ENCODE results near the gene IVD. TPM values are rescaled to one million over a fixed set of nuclear protein-coding genes. Genes with fewer than 3 reads are reported as not detected.

IVD gene
- total and polyA plus RNA-seq, 4 donors, result 40.3 to 156 (median 94.4) TPM

GRCh38 chr15:40435023-40435709 lies 29.6 kb downstream of the IVD start:
- H3K27ac ChIP-seq (ENCODE audit: low read depth in 1 of 2, low read length in 2 of 2), result no peak overlapping the region
- DNase-seq (ENCODE audit: low spot score), result no peak
- no peak for TF ChIP-seq MAX (IDR thresholded peaks at IDR 0.05)
- H3K9me3 ChIP-seq (ENCODE audit: control insufficient read depth in 4 of 4, low read length in 3 of 4), result no peaks in the 10 kb centered on the region
- no peak overlapping the region for H3K9ac ChIP-seq (ENCODE audit: low read depth in 1 of 2, low read length in 2 of 2)
- H3K4me1 ChIP-seq (ENCODE audit: control insufficient read depth in 4 of 4, insufficient read depth in 4 of 4, low read length in 3 of 4), result peaks cover 10 to 22% (median 17%) of the 10 kb centered on the region in 4 donors
- WGBS, result 61% methylated on average over 20 of the region's 20 CpGs
- no peaks in the 10 kb centered on the region for H3K36me3 ChIP-seq (ENCODE audit: control insufficient read depth in 4 of 4, insufficient read depth in 3 of 4, low read depth in 1 of 4, low read length in 3 of 4)
- no peak overlapping the region for H3K4me3 ChIP-seq (ENCODE audit: low read depth in 1 of 3, low read length in 3 of 3)
- peaks cover 0 to 6% (median 0%) of the 10 kb centered on the region in 4 donors for H3K27me3 ChIP-seq (ENCODE audit: control insufficient read depth in 4 of 4, insufficient read depth in 4 of 4, low read length in 3 of 4)

- Histone ChIP-seq H3K36me3 (ENCODE audit: control insufficient read depth in 4 of 4, insufficient read depth in 3 of 4, low read depth in 1 of 4, low read length in 3 of 4) (no peaks in the 10 kb centered on the region), H3K4me3 (ENCODE audit: low read depth in 1 of 3, low read length in 3 of 3) (peak overlapping the region in 1 of 3 donors; percentile 12), H3K4me1 (ENCODE audit: control insufficient read depth in 4 of 4, insufficient read depth in 4 of 4, low read length in 3 of 4) (peaks cover 10 to 25% (median 19%) of the 10 kb centered on the region in 4 donors), H3K27me3 (ENCODE audit: control insufficient read depth in 4 of 4, insufficient read depth in 4 of 4, low read length in 3 of 4) (peaks cover 0 to 6% (median 0%) of the 10 kb centered on the region in 4 donors), H3K9me3 (ENCODE audit: control insufficient read depth in 4 of 4, low read length in 3 of 4) (no peaks in the 10 kb centered on the region), H3K27ac (ENCODE audit: low read depth in 1 of 2, low read length in 2 of 2) (no peak overlapping the region), H3K9ac (ENCODE audit: low read depth in 1 of 2, low read length in 2 of 2) (no peak overlapping the region)
- WGBS, result 23% methylated on average over 15 of the region's 15 CpGs
- no peak for TF ChIP-seq HNF4G (IDR thresholded peaks at IDR 0.05)
- no peak for TF ChIP-seq NR2F2 (IDR thresholded peaks at IDR 0.05)
- TF ChIP-seq ZBTB33 (IDR thresholded peaks at IDR 0.05), result no peak
- no peak for TF ChIP-seq HNF4A (conservative IDR thresholded peaks at IDR 0.05)
- no peak for TF ChIP-seq EGR1 (IDR thresholded peaks at IDR 0.05; ENCODE audit: low read depth in 2 of 2)
- TF ChIP-seq RAD21 (IDR thresholded peaks at IDR 0.05), result no peak
- TF ChIP-seq ATF3 (IDR thresholded peaks at IDR 0.05), result no peak
- no peak for TF ChIP-seq FOXA1 (IDR thresholded peaks at IDR 0.05)
- no peak for TF ChIP-seq FOXA2 (IDR thresholded peaks at IDR 0.05)
- TF ChIP-seq SP1 (IDR thresholded peaks at IDR 0.05), result no peak
- no peak for TF ChIP-seq GABPA (IDR thresholded peaks at IDR 0.05 in 1 of 2, conservative IDR thresholded peaks at IDR 0.05 in 1 of 2)
- no peak for TF ChIP-seq MAX (IDR thresholded peaks at IDR 0.05)
- no peak for TF ChIP-seq JUND (IDR thresholded peaks at IDR 0.05)
- TF ChIP-seq REST (IDR thresholded peaks at IDR 0.05), result no peak
- no peak for TF ChIP-seq TAF1 (conservative IDR thresholded peaks at IDR 0.05)
- no peak for TF ChIP-seq RXRA (IDR thresholded peaks at IDR 0.05)
- no peak for TF ChIP-seq CTCF (IDR thresholded peaks at IDR 0.05; ENCODE audit: low read depth, low read length, missing input control)
- TF ChIP-seq YY1 (IDR thresholded peaks at IDR 0.05), result no peak
- no peak for DNase-seq (ENCODE audit: low spot score)
These were observed 30.1 kb downstream of the IVD start for GRCh38 chr15:40435710-40436089.

Measured in liver (tissue), 9 donors.